GM12878 (cell line): ENCODE results near the gene PELI2. TPM values are rescaled to one million over a fixed set of nuclear protein-coding genes. Genes with fewer than 3 reads are reported as not detected.
A peak's percentile ranks its signal among the peaks of the same experiment; 100 is the strongest.

Experiments used
- ATAC-seq: fragments of 200-7000 bp; cut with Tn5 transposase; 3 replicates; pipeline ENCODE4 v1.9.1; 2020; ENCODE audit warnings: mild to moderate bottlenecking, moderate library complexity
- BruUV-seq: library from RNA; stranded (reverse); fragments of 400-500 nt; replicated peaks from 2 replicates; lab custom pipeline; 2021; lab: Mats Ljungman, UMichigan
- CTCF ChIA-PET: fragments of 300-600 bp; sonication (Branson Sonifier 250); formaldehyde crosslinking; extraction: SDS; loops from one replicate; lab custom pipeline; 2021; ENCODE audit warnings: inconsistent platforms; lab: Yijun Ruan, JAX
- POLR2A ChIA-PET: fragments of 350-600 bp; formaldehyde crosslinking; extraction: SDS; loops from one replicate; lab custom pipeline; 2021; ENCODE audit warnings: inconsistent platforms; lab: Charles Lee
- RAD21 ChIA-PET: fragments of 300-600 bp; sonication (Branson Sonifier 250); formaldehyde crosslinking; loops from one replicate; lab custom pipeline; 2023; ENCODE audit warnings: antibody characterized with exemption; ENCODE audit not compliant: unreplicated experiment; lab: Charles Lee
- SMC1A ChIA-PET: fragments of 300-600 bp; sonication (Branson Sonifier 250); formaldehyde crosslinking; loops from one replicate; lab custom pipeline; 2023; ENCODE audit not compliant: unreplicated experiment, uncharacterized antibody; lab: Charles Lee
- DNase-seq: peaks from one replicate; pipeline ENCODE4 v3.0.0-alpha.2; 2011; ENCODE audit warnings: low read depth, low spot score
- FAIRE-seq: peaks from 3 replicates; lab custom pipeline; 2011; peaks lifted over from hg19 to GRCh38; lab: Jason Lieb, UNC
- H2AFZ ChIP-seq: 2 replicates; pipeline ENCODE4 v1.6.0; 2011; ENCODE audit warnings: low read depth, low read length, control low read depth; ENCODE audit not compliant: control insufficient read depth
- H3K27ac ChIP-seq: 2 replicates; pipeline ENCODE4 v1.5.1; 2011; ENCODE audit warnings: control low read depth; ENCODE audit not compliant: control insufficient read depth, insufficient read depth
- H3K27me3 ChIP-seq, 2 experiments: replicated peaks in 1 of 2; 2 replicates each; pipeline versions ENCODE4 v1.6.0 to v1.6.1; 2011; ENCODE audit warnings: low read length in 1 of 2; ENCODE audit not compliant: control insufficient read depth in 2 of 2, insufficient read depth in 2 of 2
- H3K36me3 ChIP-seq, 2 experiments: 2 replicates each; pipeline ENCODE4 v1.5.1; 2011; ENCODE audit warnings: low read length in 1 of 2; ENCODE audit not compliant: control insufficient read depth in 2 of 2, insufficient read depth in 2 of 2
- H3K4me1 ChIP-seq: 2 replicates; pipeline ENCODE4 v1.6.1; 2011; ENCODE audit warnings: mild to moderate bottlenecking, low read length, moderate library complexity, mixed read lengths; ENCODE audit not compliant: control insufficient read depth, insufficient read depth
- H3K4me2 ChIP-seq: 2 replicates; pipeline ENCODE4 v1.6.0; 2011; ENCODE audit warnings: control low read depth; ENCODE audit not compliant: control insufficient read depth, insufficient read depth
- H3K4me3 ChIP-seq: fragments of 200-600 bp; sonication (generic); 2 replicates; pipeline ENCODE4 v1.5.1; 2016
- H3K79me2 ChIP-seq: 2 replicates; pipeline ENCODE4 v1.6.0; 2011; ENCODE audit warnings: low read length; ENCODE audit not compliant: control insufficient read depth, insufficient read depth
- H3K9ac ChIP-seq: 2 replicates; pipeline ENCODE4 v1.8.0; 2011; ENCODE audit warnings: low read length, control low read depth, mixed read lengths; ENCODE audit not compliant: control insufficient read depth, insufficient read depth
- H3K9me3 ChIP-seq: replicated peaks from 3 replicates; pipeline ENCODE4 v1.5.1; 2011; ENCODE audit warnings: mild to moderate bottlenecking, low read length; ENCODE audit not compliant: control insufficient read depth, insufficient read depth
- H4K20me1 ChIP-seq: 2 replicates; pipeline ENCODE4 v1.6.0; 2011; ENCODE audit not compliant: control insufficient read depth, insufficient read depth
- BCL11A ChIP-seq: IDR thresholded peaks from 2 replicates; pipeline ENCODE4 v1.6.1; 2011; ENCODE audit warnings: low read depth, low read length
- BHLHE40 ChIP-seq, 2 experiments: fragments of 450-650 bp in 1 of 2; IDR thresholded peaks; 2 replicates each; pipeline ENCODE4 v1.6.1; 2011 to 2017; ENCODE audit warnings: low read depth in 2 of 2, borderline replicate concordance in 1 of 2, improper control_type of control experiment in 1 of 2, low read length in 1 of 2, mild to moderate bottlenecking in 1 of 2
- BMI1 ChIP-seq: fragments of 450-650 bp; IDR thresholded peaks from 2 replicates; pipeline ENCODE4 v1.6.1; 2016; ENCODE audit warnings: mild to moderate bottlenecking, moderate library complexity, borderline replicate concordance
- EP300 ChIP-seq, 2 experiments: fragments of 150-350 bp in 1 of 2; IDR thresholded peaks; 2 replicates each; pipeline ENCODE4 v1.6.1; 2011 to 2012; ENCODE audit warnings: low read depth in 2 of 2, low read length in 2 of 2, borderline replicate concordance in 1 of 2, improper control_type of control experiment in 1 of 2, inconsistent platforms in 1 of 2; ENCODE audit not compliant: control insufficient read depth in 1 of 2
- FOS ChIP-seq: IDR thresholded peaks from 3 replicates; pipeline ENCODE4 v1.6.1; 2011; ENCODE audit warnings: borderline replicate concordance; ENCODE audit not compliant: insufficient read length; ENCODE audit errors: extremely low read depth
- HSF1 ChIP-seq: fragments of 150-350 bp; IDR thresholded peaks from 2 replicates; pipeline ENCODE4 v1.6.1; 2014; ENCODE audit warnings: mild to moderate bottlenecking, low read depth, low read length
- JUNB ChIP-seq: IDR thresholded peaks from 2 replicates; pipeline ENCODE4 v1.6.1; 2016; ENCODE audit warnings: antibody characterized with exemption, mild to moderate bottlenecking
- MEF2A ChIP-seq: IDR thresholded peaks from 2 replicates; pipeline ENCODE4 v1.6.1; 2011; ENCODE audit warnings: low read depth, mild to moderate bottlenecking, low read length, moderate library complexity; ENCODE audit not compliant: insufficient read depth
- MTA2 ChIP-seq: fragments of 450-650 bp; IDR thresholded peaks from 2 replicates; pipeline ENCODE4 v1.6.1; 2016; ENCODE audit warnings: low read depth, mild to moderate bottlenecking, moderate library complexity
- NR2C2 ChIP-seq: IDR thresholded peaks from 2 replicates; pipeline ENCODE4 v1.6.1; 2011; ENCODE audit warnings: borderline replicate concordance, low read depth; ENCODE audit not compliant: control insufficient read depth, insufficient read length
- POU2F2 ChIP-seq: IDR thresholded peaks from 3 replicates; pipeline ENCODE4 v1.6.1; 2011; ENCODE audit warnings: low read depth, mild to moderate bottlenecking, low read length, borderline replicate concordance
- RUNX3 ChIP-seq: IDR thresholded peaks from 2 replicates; pipeline ENCODE4 v1.6.1; 2012; ENCODE audit warnings: low read length, inconsistent platforms
- SMARCA5 ChIP-seq: fragments of 450-650 bp; IDR thresholded peaks from 2 replicates; pipeline ENCODE4 v1.6.1; 2017; ENCODE audit warnings: mild to moderate bottlenecking
- ZNF24 ChIP-seq: fragments of 450-650 bp; IDR thresholded peaks from 2 replicates; pipeline ENCODE4 v1.6.1; 2017; ENCODE audit warnings: antibody characterized with exemption, mild to moderate bottlenecking
- ZNF384 ChIP-seq: IDR thresholded peaks from 2 replicates; pipeline ENCODE4 v1.6.1; 2012; ENCODE audit warnings: low read depth, mild to moderate bottlenecking, low read length, improper control_type of control experiment, borderline replicate concordance
- ZNF622 ChIP-seq: fragments of 450-650 bp; IDR thresholded peaks from 2 replicates; pipeline ENCODE4 v1.6.1; 2017; ENCODE audit warnings: mild to moderate bottlenecking, inconsistent platforms
- whole genome bisulfite sequencing: methylation state at CpG from one replicate; pipeline ENCODE4 v1.1.6; 2016; ENCODE audit warnings: low lambda C conversion rate; ENCODE audit not compliant: insufficient replicate concordance, insufficient coverage; ENCODE audit errors: missing lambda C conversion rate; 5-methylcytosine and 5-hydroxymethylcytosine counted together
- in situ Hi-C: fragments of 300-500 bp; cut with MboI; formaldehyde crosslinking; loops from 9 replicates; pipeline ENCODE4 v1.14.3; 2018; ENCODE audit warnings: mixed read lengths
- intact Hi-C: fragments of 100-400 bp; cut with micrococcal nuclease; formaldehyde crosslinking; loops from one replicate; pipeline ENCODE4 v1.14.2; 2022; ENCODE audit not compliant: unreplicated experiment
- polyA plus RNA-seq, 11 experiments: library from polyadenylated mRNA; depleted of rRNA in 4 of 11; unstranded in 6 of 11; stranded (reverse) in 5 of 11; fragments of >200 nt; fragmentation: Nextera tagmentation in 4 of 11; fragmentation: Illumina TruSeq in 1 of 11; extraction: Ambion mirVana in 4 of 11; extraction: Trizol in 1 of 11; gene quantifications; 1 replicate in 1 of 11; 2 replicates in 10 of 11; pipeline versions ENCODE4 v1.2.1 to v1.2.3, GENCODE V29; 2011 to 2016; ENCODE audit warnings: inconsistent platforms in 2 of 11, missing spikeins in 2 of 11, low read depth in 1 of 11
- total RNA-seq, 4 experiments: library from RNA; depleted of rRNA in 3 of 4; stranded (reverse); fragments of >200 nt in 3 of 4; fragmentation: Illumina TruSeq in 1 of 4; extraction: Trizol in 1 of 4; gene quantifications; 2 replicates each; pipeline versions ENCODE4 v1.2.1 to v1.2.3, GENCODE V29; 2013 to 2021
- TF ChIP-seq, protein P1 (sequence below): fragments of 450-650 bp; IDR thresholded peaks from 2 replicates; pipeline ENCODE4 v1.6.1; 2017; ENCODE audit warnings: antibody characterized with exemption, mild to moderate bottlenecking, moderate library complexity
- TF ChIP-seq, protein P2 (sequence below): IDR thresholded peaks from 2 replicates; pipeline ENCODE4 v1.6.1; 2012; ENCODE audit warnings: low read depth, low read length, improper control_type of control experiment

Gene PELI2
- total and polyA plus RNA-seq, 10 of the 15 experiments (the other 5 are each of a cell fraction or from before 2014, with no cell fraction given): under 0.01 to 0.10 (median 0.01) TPM; not detected in 3

DNA sequence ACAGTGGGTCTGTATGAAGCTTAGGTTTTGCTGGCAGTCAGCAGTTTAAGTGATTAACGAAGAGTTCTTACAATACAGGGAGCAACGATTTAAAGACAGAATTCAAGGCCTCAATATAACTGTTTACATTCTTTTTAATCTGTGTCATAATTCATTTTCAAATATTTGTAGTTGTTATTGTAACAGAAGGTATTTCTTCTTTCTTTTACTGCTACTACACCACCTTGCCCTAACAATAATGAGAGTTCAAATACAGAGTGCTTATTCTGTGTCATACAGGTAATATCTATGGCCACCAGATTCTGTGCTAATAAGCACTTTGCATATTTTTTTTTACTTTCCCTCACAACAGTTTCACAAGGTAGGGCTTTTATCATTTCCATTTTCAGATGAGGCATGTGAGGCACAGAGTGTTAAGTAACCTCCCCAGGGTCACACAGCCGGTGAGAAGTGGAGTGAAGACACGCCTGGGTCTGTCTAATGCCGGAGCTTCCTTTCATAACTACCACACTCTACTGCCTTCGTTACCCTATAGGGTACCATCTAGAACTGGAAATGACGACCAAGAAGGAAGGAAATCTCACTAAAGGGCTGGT, 81.9 kb downstream of the PELI2 start:
- peak; percentile 75 for ATAC-seq
- no TSS peak for BruUV-seq
- Histone ChIP-seq H2AFZ (peak overlapping the region; percentile 6; the same call in 1 of the 2 replicates), H3K27me3 (no peaks in the 10 kb centered on the region), H4K20me1 (no peaks in the 10 kb centered on the region), H3K9ac (no peak overlapping the region), H3K79me2 (no peaks in the 10 kb centered on the region), H3K4me2 (no peak overlapping the region), H3K4me3 (no peak overlapping the region), H3K9me3 (no peaks in the 10 kb centered on the region), H3K27ac (no peak overlapping the region), H3K4me1 (peaks cover 22% of the 10 kb centered on the region; the same call in 1 of the 2 replicates), H3K36me3 (no peaks in the 10 kb centered on the region)
- 68% methylated on average over 7 of the region's 7 CpGs for WGBS
- in situ Hi-C loops (no loop called here), intact Hi-C loops (no loop called here)
- FAIRE-seq: peak; percentile 70
- ChIA-PET RAD21 (no interaction called here), POLR2A (interaction anchor here (0.6 kb wide), 1 partner anchor 879 kb away, joined by 3 read pairs; no protein-coding TSS in a partner anchor), CTCF (no interaction called here), SMC1A (no interaction called here)
- TF ChIP-seq SMARCA5 (peak; percentile 74; the same call in 1 of the 2 replicates), HSF1 (no peak), MTA2 (peak; percentile 47; the same call in 1 of the 2 replicates), BMI1 (no peak), ZNF24 (0 out of 2 replicates have a peak, but pooled peaks have one; percentile 6), NR2C2 (no peak), ZNF622 (no peak), FOS (no peak), EP300 (IDR thresholded peaks at IDR 0.05; ENCODE audit: borderline replicate concordance in 1 of 2, control insufficient read depth in 1 of 2, low read depth in 2 of 2, low read length in 2 of 2) (peak in 1 of 2 experiments; percentile 35; a peak in 2 of 4 replicates), JUNB (0 out of 2 replicates have a peak, but pooled peaks have one; percentile 19), POU2F2 (peak; percentile 79; the same call in 2 of the 3 replicates), MEF2A (no peak), ZNF384 (peak; percentile 63; the same call in 1 of the 2 replicates), BCL11A (no peak), RUNX3 (peak; percentile 18; the same call in 1 of the 2 replicates), BHLHE40 (IDR thresholded peaks at IDR 0.05; ENCODE audit: borderline replicate concordance in 1 of 2, low read depth in 2 of 2, low read length in 1 of 2) (peak in 1 of 2 experiments; percentile 14; a peak in 1 of 4 replicates)
- TF ChIP-seq, protein P1, sequence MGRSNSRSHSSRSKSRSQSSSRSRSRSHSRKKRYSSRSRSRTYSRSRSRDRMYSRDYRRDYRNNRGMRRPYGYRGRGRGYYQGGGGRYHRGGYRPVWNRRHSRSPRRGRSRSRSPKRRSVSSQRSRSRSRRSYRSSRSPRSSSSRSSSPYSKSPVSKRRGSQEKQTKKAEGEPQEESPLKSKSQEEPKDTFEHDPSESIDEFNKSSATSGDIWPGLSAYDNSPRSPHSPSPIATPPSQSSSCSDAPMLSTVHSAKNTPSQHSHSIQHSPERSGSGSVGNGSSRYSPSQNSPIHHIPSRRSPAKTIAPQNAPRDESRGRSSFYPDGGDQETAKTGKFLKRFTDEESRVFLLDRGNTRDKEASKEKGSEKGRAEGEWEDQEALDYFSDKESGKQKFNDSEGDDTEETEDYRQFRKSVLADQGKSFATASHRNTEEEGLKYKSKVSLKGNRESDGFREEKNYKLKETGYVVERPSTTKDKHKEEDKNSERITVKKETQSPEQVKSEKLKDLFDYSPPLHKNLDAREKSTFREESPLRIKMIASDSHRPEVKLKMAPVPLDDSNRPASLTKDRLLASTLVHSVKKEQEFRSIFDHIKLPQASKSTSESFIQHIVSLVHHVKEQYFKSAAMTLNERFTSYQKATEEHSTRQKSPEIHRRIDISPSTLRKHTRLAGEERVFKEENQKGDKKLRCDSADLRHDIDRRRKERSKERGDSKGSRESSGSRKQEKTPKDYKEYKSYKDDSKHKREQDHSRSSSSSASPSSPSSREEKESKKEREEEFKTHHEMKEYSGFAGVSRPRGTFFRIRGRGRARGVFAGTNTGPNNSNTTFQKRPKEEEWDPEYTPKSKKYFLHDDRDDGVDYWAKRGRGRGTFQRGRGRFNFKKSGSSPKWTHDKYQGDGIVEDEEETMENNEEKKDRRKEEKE: no peak
- TF ChIP-seq, protein P2, sequence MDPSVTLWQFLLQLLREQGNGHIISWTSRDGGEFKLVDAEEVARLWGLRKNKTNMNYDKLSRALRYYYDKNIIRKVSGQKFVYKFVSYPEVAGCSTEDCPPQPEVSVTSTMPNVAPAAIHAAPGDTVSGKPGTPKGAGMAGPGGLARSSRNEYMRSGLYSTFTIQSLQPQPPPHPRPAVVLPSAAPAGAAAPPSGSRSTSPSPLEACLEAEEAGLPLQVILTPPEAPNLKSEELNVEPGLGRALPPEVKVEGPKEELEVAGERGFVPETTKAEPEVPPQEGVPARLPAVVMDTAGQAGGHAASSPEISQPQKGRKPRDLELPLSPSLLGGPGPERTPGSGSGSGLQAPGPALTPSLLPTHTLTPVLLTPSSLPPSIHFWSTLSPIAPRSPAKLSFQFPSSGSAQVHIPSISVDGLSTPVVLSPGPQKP: no peak
- DNase-seq: peak; percentile 26
